NCI-H128 (cell line): ENCODE measurements around the gene SPAG5.

Experiments used
- DNase-seq: peaks from one replicate; lab custom pipeline; 2025; ENCODE audit not compliant: unreplicated experiment; lab: John Stamatoyannopoulos, UW

Gene SPAG5

GRCh38 chr17:28598799-28599310 lies at the start of gene SPAG5:
Gene SPAG5, minus strand, starts transcription at chr17:28599025. Its CDS starts 79 bp downstream, at chr17:28598946.
- peak; percentile 79 for DNase-seq

- DNase-seq: no peak
Observed at GRCh38 chr17:28646039-28646754, 47.4 kb upstream of the SPAG5 start.

- DNase-seq: no peak
Observed at GRCh38 chr17:28645576-28645939, 46.7 kb upstream of the SPAG5 start.

- DNase-seq: peak; percentile 64
Observed at GRCh38 chr17:28644787-28645575, 46.2 kb upstream of the SPAG5 start, which contains the start of gene BLTP2. Gene BLTP2, minus strand, starts transcription at chr17:28645158. Its CDS starts 102 bp downstream, at chr17:28645056.

GRCh38 chr17:28643983-28644786 lies 45.4 kb upstream of the SPAG5 start:
- DNase-seq: no peak

GRCh38 chr17:28641579-28641978 lies 42.8 kb upstream of the SPAG5 start:
- DNase-seq: no peak

GRCh38 chr17:28635506-28635905 lies 36.7 kb upstream of the SPAG5 start:
- no peak for DNase-seq

DNA sequence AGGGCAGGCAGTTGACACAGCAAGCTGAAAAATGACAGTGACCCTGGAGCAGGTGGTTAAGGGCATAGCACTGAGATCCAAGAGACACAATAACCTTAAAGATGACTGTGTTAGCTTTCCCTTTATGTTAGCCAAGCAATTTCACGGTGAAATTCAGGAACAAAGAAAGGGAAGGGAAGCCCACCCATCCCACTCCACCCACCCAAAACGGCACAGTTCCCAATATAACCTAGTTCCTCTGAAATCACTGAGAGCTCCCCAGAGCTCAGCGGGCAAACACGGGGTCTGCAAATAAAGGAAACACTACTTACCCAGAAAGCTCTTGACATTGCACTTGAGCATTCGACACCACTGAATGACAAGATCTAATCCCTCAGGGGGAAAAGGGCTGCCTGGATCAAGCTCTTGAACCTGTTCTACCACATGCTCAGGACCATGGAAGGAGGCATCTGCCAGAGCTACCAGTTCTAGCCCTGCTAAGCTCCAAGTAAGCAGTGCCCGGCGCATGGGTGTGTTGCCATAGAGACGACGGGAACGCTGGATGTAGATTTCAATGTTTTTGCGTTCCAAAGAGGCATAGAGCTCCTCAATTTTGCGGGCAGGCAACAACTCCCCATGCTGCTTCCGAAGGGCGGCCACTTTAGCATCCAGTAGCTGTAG lies 35.5 kb upstream of the SPAG5 start:
- peak; percentile 31 for DNase-seq

GRCh38 chr17:28626818-28627217 lies 28.0 kb upstream of the SPAG5 start:
- no peak for DNase-seq

- no peak for DNase-seq
Observed at GRCh38 chr17:28624148-28624547, 25.3 kb upstream of the SPAG5 start.

- DNase-seq: no peak
Observed at GRCh38 chr17:28623696-28624095, 24.9 kb upstream of the SPAG5 start.

DNA sequence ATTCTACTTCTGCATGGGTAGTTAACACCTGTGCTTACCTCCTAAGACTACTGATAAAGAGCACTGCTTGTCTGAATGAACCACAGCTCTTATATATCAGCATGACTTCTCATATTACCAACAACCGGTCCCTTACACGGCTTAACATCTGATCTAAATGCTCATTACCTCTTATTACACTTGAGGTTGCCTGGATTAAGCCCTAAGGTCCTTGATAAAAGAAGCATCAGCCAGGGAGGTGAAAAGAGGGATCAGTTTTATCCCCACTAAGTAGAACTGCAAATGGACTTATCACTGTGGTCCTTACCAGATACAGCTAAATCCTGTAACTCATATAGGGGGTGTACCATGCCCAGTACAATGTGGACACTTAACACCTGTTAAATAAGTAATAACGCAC lies 23.4 kb upstream of the SPAG5 start:
- DNase-seq: no peak

DNA sequence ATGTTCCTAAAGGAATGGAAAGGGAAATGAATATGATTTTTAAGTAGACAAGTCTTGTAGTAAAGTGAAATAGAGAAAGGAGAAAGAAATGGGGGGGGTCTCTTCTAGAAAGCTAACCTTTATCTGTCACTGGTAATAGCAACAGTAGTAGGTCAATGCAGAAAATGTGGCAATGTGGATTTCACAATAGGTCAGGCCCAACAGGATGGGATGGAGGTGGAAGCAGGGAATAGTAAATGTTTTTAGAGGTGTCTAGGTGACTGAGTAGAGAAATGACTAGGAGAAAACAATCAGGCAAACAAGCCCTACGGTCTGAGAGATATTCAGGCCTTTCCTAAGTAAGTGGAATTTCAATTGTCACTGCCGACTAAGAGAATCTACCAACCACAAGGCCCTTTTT lies 21.2 kb upstream of the SPAG5 start:
- DNase-seq: no peak

GRCh38 chr17:28618464-28618863 lies 19.6 kb upstream of the SPAG5 start:
- no peak for DNase-seq

DNA sequence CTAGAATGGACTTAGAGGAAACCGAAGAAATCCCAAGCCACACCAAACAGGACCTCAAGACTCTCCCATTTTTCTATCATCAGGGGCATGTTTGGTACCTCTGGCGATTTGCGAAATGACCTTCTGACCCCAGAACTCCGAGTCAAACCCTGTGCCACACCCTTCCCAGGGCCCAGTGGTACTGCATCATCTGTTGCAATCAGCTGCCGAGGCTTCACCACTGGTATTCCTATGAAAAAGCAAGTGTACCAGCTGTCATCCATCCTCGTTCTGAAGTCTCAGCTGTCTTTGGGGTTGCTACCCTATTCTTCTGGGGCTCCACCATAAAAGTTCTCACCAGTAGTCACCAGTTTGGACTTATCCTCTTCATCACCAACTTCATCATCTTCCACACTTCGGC lies 17.5 kb upstream of the SPAG5 start:
- no peak for DNase-seq

GRCh38 chr17:28615260-28615940 lies 16.6 kb upstream of the SPAG5 start:
- no peak for DNase-seq

DNA sequence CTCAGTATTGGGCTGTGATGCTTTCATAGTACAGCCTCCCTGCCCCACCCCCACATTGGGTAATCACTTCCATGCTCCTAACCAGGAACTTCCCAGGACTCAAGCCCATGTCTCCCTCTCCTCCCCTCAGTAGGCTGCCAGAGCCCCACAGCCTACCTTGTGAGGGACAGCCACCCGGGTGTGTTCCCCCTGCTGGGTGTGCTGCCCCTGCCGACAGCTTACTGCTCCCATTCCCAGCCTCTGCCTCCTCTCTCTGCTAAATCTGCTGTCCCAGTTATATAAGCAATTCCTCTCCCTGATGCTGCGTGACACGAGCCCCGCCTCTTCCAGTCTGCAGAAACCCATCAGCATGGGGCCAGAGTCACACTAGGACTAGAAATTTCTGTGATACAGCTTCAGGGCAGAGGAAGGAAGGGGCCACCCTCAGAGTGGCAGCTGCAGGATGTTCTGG lies 15.1 kb upstream of the SPAG5 start, which contains the start of gene RSKR:
RSKR (minus strand) TSS at position 255 of the 451 bp plus-strand sequence; CDS start at position 231, 24 bp downstream.
- DNase-seq: no peak

- no peak for DNase-seq
Observed at GRCh38 chr17:28612936-28613872, 14.4 kb upstream of the SPAG5 start.

- DNase-seq: no peak
Observed at GRCh38 chr17:28612531-28612930, 13.7 kb upstream of the SPAG5 start.
